ENCODE results near the gene GRK5.

GRK5 gene

GRCh38 chr10:119368581-119368980 lies 161.2 kb downstream of the GRK5 start:
- no peak for DNase-seq (ENCODE audit: extremely low spot score)
- ChIA-PET POLR2A (no interaction called here), CTCF (no interaction called here)
- no peak for TF ChIP-seq ARNT (IDR thresholded peaks at IDR 0.05)
- no peak for TF ChIP-seq ZNF384 (IDR thresholded peaks at IDR 0.05)
- no peak for TF ChIP-seq FOXK2 (IDR thresholded peaks at IDR 0.05)
- TF ChIP-seq SUZ12 (IDR thresholded peaks at IDR 0.05), result no peak
- no peak for TF ChIP-seq FOXA1 (IDR thresholded peaks at IDR 0.05)
- TF ChIP-seq HDGF (IDR thresholded peaks at IDR 0.05; ENCODE audit: borderline replicate concordance), result no peak
- TF ChIP-seq NFRKB (IDR thresholded peaks at IDR 0.05), result no peak
- TF ChIP-seq PKNOX1 (IDR thresholded peaks at IDR 0.05), result no peak
- TF ChIP-seq ELF4 (IDR thresholded peaks at IDR 0.05), result no peak
- TF ChIP-seq BHLHE40 (IDR thresholded peaks at IDR 0.05; ENCODE audit: borderline replicate concordance), result no peak
- TF ChIP-seq TARDBP (IDR thresholded peaks at IDR 0.05), result no peak
- TF ChIP-seq LEF1 (IDR thresholded peaks at IDR 0.05; ENCODE audit: borderline replicate concordance), result no peak

DNA sequence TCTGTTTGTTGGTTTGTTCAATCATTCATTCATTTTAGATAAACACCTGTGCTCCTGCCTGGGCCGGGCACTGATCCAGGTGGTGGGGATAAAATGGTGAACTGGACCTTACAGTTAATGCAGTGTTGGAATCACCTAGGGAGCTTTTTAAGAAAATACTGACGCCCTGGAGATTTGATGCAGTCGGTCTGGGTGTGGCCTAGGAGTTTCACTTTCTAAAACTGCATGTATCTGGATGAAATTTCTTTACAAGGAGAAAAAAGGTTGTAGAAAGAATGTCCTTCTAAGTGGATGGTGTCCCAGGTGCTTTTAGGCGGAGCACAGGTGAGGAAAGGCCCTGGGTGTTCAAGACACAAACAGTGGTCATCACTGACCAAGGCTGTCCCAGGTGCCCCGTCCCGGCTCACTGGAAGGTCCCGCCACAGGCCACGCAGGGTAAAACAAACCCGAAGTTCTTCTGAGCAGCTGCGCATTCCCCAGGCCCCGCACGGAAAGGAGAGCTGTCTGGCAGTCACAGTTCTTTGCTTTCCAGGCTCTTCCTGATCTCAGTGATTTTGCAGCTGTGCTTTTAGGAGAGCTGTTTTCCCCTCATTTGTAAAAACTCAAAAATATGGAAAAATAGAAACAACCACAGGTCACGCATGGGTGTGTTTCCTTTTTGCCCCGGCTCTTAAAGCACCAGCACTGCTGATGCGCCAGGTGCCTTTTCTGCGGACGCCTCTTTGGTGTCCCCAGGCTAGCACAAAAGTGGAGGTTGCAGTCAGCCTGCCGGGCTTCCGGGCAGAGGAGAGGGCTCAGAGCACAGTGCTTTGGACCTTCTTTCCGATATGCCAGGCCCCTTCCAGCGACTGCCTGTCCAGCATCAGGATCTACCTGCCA lies 161.9 kb downstream of the GRK5 start:
- TF ChIP-seq BHLHE40 (IDR thresholded peaks at IDR 0.05; ENCODE audit: borderline replicate concordance) (no peak), CTBP1 (IDR thresholded peaks at IDR 0.05; ENCODE audit: borderline replicate concordance) (no peak), NFRKB (IDR thresholded peaks at IDR 0.05) (no peak), FOXA1 (IDR thresholded peaks at IDR 0.05) (no peak), FOXM1 (IDR thresholded peaks at IDR 0.05; ENCODE audit: borderline replicate concordance) (no peak), SP1 (IDR thresholded peaks at IDR 0.05) (no peak), L3MBTL2 (conservative IDR thresholded peaks at IDR 0.05) (no peak), FOXK2 (IDR thresholded peaks at IDR 0.05) (no peak), PKNOX1 (IDR thresholded peaks at IDR 0.05) (no peak), LEF1 (IDR thresholded peaks at IDR 0.05; ENCODE audit: borderline replicate concordance) (no peak), HDGF (IDR thresholded peaks at IDR 0.05; ENCODE audit: borderline replicate concordance) (no peak), TARDBP (IDR thresholded peaks at IDR 0.05) (no peak), ZNF384 (IDR thresholded peaks at IDR 0.05) (no peak), SUZ12 (IDR thresholded peaks at IDR 0.05) (no peak), ARNT (IDR thresholded peaks at IDR 0.05) (no peak), ELF4 (IDR thresholded peaks at IDR 0.05) (no peak)
- CTCF ChIA-PET, result no interaction called here
- POLR2A ChIA-PET, result no interaction called here
- no peak for DNase-seq (ENCODE audit: extremely low spot score)

DNA sequence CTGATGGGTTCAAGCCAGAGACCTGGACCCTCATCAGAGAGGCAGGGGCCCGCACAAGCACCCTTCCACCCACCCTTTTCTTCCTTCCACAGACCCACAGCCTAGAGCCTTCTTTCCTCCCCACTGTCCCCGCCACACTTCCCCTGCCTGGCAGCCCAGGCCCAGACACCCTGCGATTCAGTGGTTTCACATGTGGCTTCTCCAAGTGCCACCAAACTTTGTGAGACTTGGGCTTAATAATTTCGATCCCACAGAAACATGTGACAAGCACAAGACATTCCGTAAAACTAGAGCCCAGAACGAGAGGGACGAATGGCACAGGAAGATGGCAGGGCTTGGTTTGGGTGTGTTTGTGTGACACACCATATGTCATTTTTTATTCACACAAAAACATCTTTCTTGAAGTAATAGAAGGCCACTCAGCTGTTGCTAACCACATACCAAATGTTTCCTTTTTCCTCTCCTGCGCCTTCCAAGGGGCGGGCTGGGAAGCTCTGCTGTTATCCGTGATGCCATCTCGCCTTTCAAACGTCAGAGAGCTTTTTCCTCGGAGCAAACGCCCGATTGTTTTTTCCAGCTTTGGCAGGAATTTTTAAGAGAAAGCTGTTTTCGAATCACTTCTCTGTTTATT lies 162.9 kb downstream of the GRK5 start:
- ChIA-PET CTCF (no interaction called here), POLR2A (interaction anchor here (1.6 kb wide), 1 partner anchor 8 kb away, joined by 3 read pairs; no protein-coding TSS in a partner anchor)
- DNase-seq (ENCODE audit: extremely low spot score), result no peak
- TF ChIP-seq HDGF (IDR thresholded peaks at IDR 0.05; ENCODE audit: borderline replicate concordance), result no peak
- no peak for TF ChIP-seq ELF4 (IDR thresholded peaks at IDR 0.05)
- no peak for TF ChIP-seq BHLHE40 (IDR thresholded peaks at IDR 0.05; ENCODE audit: borderline replicate concordance)
- TF ChIP-seq L3MBTL2 (conservative IDR thresholded peaks at IDR 0.05), result no peak
- no peak for TF ChIP-seq FOXK2 (IDR thresholded peaks at IDR 0.05)
- no peak for TF ChIP-seq PKNOX1 (IDR thresholded peaks at IDR 0.05)
- no peak for TF ChIP-seq TARDBP (IDR thresholded peaks at IDR 0.05)
- no peak for TF ChIP-seq SP1 (IDR thresholded peaks at IDR 0.05)
- no peak for TF ChIP-seq FOXM1 (IDR thresholded peaks at IDR 0.05; ENCODE audit: borderline replicate concordance)
- no peak for TF ChIP-seq LEF1 (IDR thresholded peaks at IDR 0.05; ENCODE audit: borderline replicate concordance)
- no peak for TF ChIP-seq CTBP1 (IDR thresholded peaks at IDR 0.05; ENCODE audit: borderline replicate concordance)
- no peak for TF ChIP-seq NFRKB (IDR thresholded peaks at IDR 0.05)
- no peak for TF ChIP-seq ARNT (IDR thresholded peaks at IDR 0.05)
- no peak for TF ChIP-seq SUZ12 (IDR thresholded peaks at IDR 0.05)
- TF ChIP-seq ZNF384 (IDR thresholded peaks at IDR 0.05), result no peak
- TF ChIP-seq FOXA1 (IDR thresholded peaks at IDR 0.05), result no peak

DNA sequence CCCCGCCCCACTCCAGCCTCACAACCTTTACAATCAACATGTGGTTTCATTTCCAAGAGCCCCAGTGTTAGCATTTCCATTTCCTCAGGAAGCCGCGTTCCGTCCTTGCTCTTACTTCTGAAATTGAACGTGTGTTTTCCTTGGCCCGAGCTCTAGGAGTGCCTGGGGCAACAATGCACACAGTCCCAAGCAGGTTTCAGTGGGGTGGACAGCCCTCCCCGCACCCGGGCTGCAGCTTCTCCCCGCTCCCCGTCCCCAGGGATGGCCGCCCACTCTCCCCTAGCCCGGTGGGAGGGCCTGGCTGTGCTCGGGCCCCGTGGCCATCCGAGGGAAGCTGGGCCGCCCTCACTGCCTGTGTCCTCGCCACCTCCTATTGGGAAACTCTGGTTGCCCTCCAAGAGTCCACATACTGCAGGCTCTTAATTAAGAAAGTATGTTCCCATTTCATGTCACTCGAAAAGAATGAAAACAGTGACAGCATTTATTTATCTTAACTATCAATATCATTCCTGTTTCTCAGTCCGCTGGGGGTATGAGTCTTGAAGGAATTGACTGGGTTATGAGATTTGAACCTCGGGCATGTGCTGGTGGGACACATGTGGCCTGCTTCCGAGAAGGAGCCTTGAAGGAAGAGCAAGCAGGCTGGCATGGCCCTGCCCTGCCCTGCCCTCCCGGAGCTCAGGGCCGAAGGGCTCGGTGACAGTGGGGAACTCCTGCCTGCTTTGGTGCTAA lies 163.8 kb downstream of the GRK5 start:
- DNase-seq (ENCODE audit: extremely low spot score), result no peak
- POLR2A ChIA-PET, result interaction anchor here (1.6 kb wide), 1 partner anchor 9 kb away, joined by 3 read pairs; no protein-coding TSS in a partner anchor
- TF ChIP-seq ELF4 (IDR thresholded peaks at IDR 0.05), result no peak
- TF ChIP-seq HDGF (IDR thresholded peaks at IDR 0.05; ENCODE audit: borderline replicate concordance), result no peak
- no peak for TF ChIP-seq FOXK2 (IDR thresholded peaks at IDR 0.05)
- TF ChIP-seq SUZ12 (IDR thresholded peaks at IDR 0.05), result no peak
- no peak for TF ChIP-seq FOXA1 (IDR thresholded peaks at IDR 0.05)
- no peak for TF ChIP-seq TARDBP (IDR thresholded peaks at IDR 0.05)
- no peak for TF ChIP-seq ZNF384 (IDR thresholded peaks at IDR 0.05)
- TF ChIP-seq FOXM1 (IDR thresholded peaks at IDR 0.05; ENCODE audit: borderline replicate concordance), result no peak
- no peak for TF ChIP-seq CTBP1 (IDR thresholded peaks at IDR 0.05; ENCODE audit: borderline replicate concordance)
- TF ChIP-seq SP1 (IDR thresholded peaks at IDR 0.05), result no peak
- TF ChIP-seq BHLHE40 (IDR thresholded peaks at IDR 0.05; ENCODE audit: borderline replicate concordance), result no peak
- no peak for TF ChIP-seq L3MBTL2 (conservative IDR thresholded peaks at IDR 0.05)
- no peak for TF ChIP-seq NFRKB (IDR thresholded peaks at IDR 0.05)
- no peak for TF ChIP-seq ARNT (IDR thresholded peaks at IDR 0.05)
- no peak for TF ChIP-seq PKNOX1 (IDR thresholded peaks at IDR 0.05)
- no peak for TF ChIP-seq LEF1 (IDR thresholded peaks at IDR 0.05; ENCODE audit: borderline replicate concordance)
- CTCF ChIA-PET, result interaction anchor here (1.2 kb wide), 1 partner anchor 118 kb away, joined by 4 read pairs; no protein-coding TSS in a partner anchor

Data from HEK293T (cell line).